ENCODE measurements around the gene EGR4. TPM values are rescaled to one million over a fixed set of nuclear protein-coding genes. Genes with fewer than 3 reads are reported as not detected.
A peak's percentile ranks its signal among the peaks of the same experiment; 100 is the strongest.

EGR4 gene
- total RNA-seq, 1 experiment from 2014 or later: not detected

GRCh38 chr2:73250872-73251846 is 42.2 kb downstream of the EGR4 start:
- DNase-seq (ENCODE audit: low read depth): no peak

GRCh38 chr2:73249636-73250035 is 43.7 kb downstream of the EGR4 start:
- DNase-seq (ENCODE audit: low read depth): no peak

- no peak for DNase-seq (ENCODE audit: low read depth)
These were observed 46.5 kb downstream of the EGR4 start for GRCh38 chr2:73246850-73247249.

- no peak for DNase-seq (ENCODE audit: low read depth)
These were observed 48.8 kb downstream of the EGR4 start for GRCh38 chr2:73244580-73244979.

GRCh38 chr2:73243884-73244570 is 49.3 kb downstream of the EGR4 start:
- DNase-seq (ENCODE audit: low read depth): peak; percentile 97

Other genes starting within 250 kb of the EGR4 start
- 7.9 and 17.3 TPM in 2 replicates for gene SFXN5, start 221.8 kb downstream of the EGR4 start, total RNA-seq (2014; rRNA removed; shearing (Covaris generic))
- gene RAB11FIP5, start 180.6 kb downstream of the EGR4 start, total RNA-seq (2014; rRNA removed; shearing (Covaris generic)): 19.4 and 40.8 TPM in 2 replicates
- gene NOTO, start 91.0 kb downstream of the EGR4 start, total RNA-seq (2014; rRNA removed; shearing (Covaris generic)): not detected in 2 replicates
- gene SMYD5, start 79.3 kb downstream of the EGR4 start, total RNA-seq (2014; rRNA removed; shearing (Covaris generic)): 12.8 and 20.5 TPM in 2 replicates
- gene PRADC1, start 60.3 kb downstream of the EGR4 start, total RNA-seq (2014; rRNA removed; shearing (Covaris generic)): 32.3 and 35.3 TPM in 2 replicates
- 246 and 380 TPM in 2 replicates for gene CCT7, start 59.2 kb downstream of the EGR4 start, total RNA-seq (2014; rRNA removed; shearing (Covaris generic))
- gene FBXO41, start 9.1 kb downstream of the EGR4 start, total RNA-seq (2014; rRNA removed; shearing (Covaris generic)): 1.1 and 2.2 TPM in 2 replicates
- gene ALMS1, start 92.3 kb upstream of the EGR4 start, total RNA-seq (2014; rRNA removed; shearing (Covaris generic)): 15.0 and 21.6 TPM in 2 replicates

Data from M059J (cell line).